ENCODE results near the gene BCAM.
A peak's percentile ranks its signal among the peaks of the same experiment; 100 is the strongest.

BCAM gene

GRCh38 chr19:44856421-44857083 is 47.6 kb downstream of the BCAM start:
- DNase-seq: no peak

DNA sequence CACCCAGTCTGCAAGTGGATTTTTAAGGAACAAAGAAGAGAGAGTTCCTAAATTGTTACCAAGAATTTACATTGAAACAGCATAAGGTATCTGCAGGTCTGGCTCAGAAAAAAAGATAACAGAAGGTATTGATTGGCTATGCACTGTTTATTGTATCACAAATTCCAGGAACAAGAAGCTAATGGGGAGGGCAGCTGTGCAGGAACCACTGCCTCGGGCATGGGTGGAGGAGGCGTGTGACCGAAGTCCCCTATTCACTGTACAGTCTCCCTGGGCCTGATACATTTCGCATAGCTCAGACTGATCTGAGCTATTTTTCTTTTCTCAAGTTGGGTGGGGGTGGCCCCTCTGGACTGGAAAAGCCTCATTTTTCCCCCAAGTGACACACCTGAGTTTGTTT is 48.9 kb downstream of the BCAM start:
- no peak for DNase-seq

DNA sequence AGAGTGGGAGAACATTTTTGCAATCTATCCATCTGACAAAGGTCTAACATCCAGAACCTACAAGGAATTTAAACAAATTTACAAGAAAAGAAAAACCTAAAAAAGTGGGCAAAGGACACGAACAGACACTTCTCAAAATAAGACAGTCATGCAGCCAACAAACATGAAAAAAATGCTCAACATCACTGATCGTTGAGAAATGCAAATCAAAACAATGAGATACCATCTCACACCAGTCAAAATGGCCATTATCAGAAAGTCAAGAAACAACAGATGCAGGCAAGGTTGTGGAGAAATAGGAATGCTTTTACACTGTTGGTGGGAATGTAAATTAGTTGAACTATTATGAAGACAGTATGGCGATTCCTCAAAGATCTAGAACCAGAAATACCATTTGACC is 52.7 kb downstream of the BCAM start:
- DNase-seq: peak in 1 of 2 experiments; percentile 58

GRCh38 chr19:44863990-44864389 is 55.1 kb downstream of the BCAM start:
- no peak for DNase-seq

- no peak for DNase-seq
These were observed 56.4 kb downstream of the BCAM start for GRCh38 chr19:44865196-44865767.

DNA sequence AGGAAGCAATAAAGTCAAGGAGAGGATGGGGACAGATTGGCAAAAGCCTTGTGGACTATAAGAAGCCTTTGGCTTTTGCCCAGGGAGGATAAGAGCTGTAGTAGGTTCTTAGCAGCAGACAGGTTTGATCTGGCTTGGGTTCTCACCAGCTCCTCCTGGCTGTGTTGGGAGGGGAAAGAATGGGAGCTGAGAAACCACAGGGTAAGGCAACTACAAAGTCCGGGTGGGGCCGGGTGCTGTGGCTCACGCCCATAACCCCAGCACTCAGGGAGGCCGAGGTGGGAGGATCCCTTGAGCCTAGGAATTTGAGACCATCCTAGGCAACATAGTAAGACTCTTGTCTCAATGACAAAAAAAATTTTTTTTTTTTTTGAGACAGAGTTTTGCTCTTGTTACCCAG is 57.8 kb downstream of the BCAM start:
- no peak for DNase-seq

- no peak for DNase-seq
These were observed 58.7 kb downstream of the BCAM start for GRCh38 chr19:44867578-44867977.

DNA sequence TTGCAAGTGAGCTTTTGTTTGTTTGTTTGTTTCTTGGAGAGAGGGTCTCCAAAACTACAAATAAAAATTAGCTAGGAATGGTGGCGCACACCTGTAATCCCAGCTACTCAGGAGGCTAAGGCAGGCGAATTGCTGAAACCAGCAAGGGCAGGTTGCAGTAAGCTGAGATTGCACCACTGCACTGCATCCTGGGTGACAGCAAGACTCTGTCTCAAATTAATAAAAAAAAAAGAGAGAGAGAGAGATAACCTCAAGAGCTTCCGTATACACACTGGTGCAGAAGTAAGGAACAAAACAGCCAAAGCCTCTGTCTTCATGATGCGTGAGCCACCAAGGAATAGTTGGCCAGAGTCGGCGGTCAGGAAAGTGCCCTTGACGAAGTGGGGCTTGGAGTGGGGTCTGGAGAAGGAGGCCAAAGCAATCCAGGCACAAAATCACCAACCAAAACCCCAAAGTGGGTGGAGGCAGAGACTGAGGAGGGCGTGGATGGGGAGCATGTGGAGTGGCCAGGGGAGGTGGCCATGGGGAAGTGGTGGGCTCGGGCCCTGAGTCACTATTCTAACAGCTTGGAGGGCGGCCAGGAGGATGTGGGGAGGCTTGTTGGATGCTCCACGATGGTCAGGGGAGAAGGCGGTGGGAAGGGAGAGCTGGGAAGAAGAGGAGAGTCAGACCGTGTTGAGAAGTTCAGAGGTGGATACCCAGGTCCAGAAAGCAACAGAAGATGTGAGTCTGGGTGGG is 61.0 kb downstream of the BCAM start:
- DNase-seq: no peak

Data from NCI-H1930 (cell line).